NT2/D1 (cell line): ENCODE measurements around the gene MPZL1.

Experiments used
- DNase-seq: peaks from one replicate; pipeline ENCODE4 v3.0.0-alpha.2; 2011; ENCODE audit warnings: low read depth, low spot score
- H3K27me3 ChIP-seq: 2 replicates; pipeline ENCODE4 v1.6.0; 2011; ENCODE audit warnings: mild to moderate bottlenecking; ENCODE audit not compliant: insufficient read length, insufficient read depth
- H3K36me3 ChIP-seq: 2 replicates; pipeline ENCODE4 v1.6.1; 2011; ENCODE audit warnings: mild to moderate bottlenecking, low read length, mixed read lengths; ENCODE audit not compliant: insufficient read depth, insufficient read length
- H3K4me1 ChIP-seq: 2 replicates; pipeline ENCODE4 v1.5.1; 2011; ENCODE audit not compliant: insufficient read depth, insufficient read length
- H3K4me3 ChIP-seq: 2 replicates; pipeline ENCODE4 v1.5.1; 2011; ENCODE audit warnings: low read depth; ENCODE audit not compliant: insufficient read length
- H3K9ac ChIP-seq: 2 replicates; pipeline ENCODE4 v1.6.0; 2011; ENCODE audit warnings: low read depth; ENCODE audit not compliant: insufficient read length
- H3K9me3 ChIP-seq: 2 replicates; pipeline ENCODE4 v1.5.1; 2011; ENCODE audit warnings: mild to moderate bottlenecking, low read length; ENCODE audit not compliant: insufficient read depth
- SUZ12 ChIP-seq: IDR thresholded peaks from 2 replicates; pipeline ENCODE4 v1.6.1; 2011; ENCODE audit not compliant: insufficient read length, insufficient read depth; ENCODE audit errors: extremely low read depth
- YY1 ChIP-seq: IDR thresholded peaks from 2 replicates; pipeline ENCODE4 v1.6.1; 2011; ENCODE audit not compliant: insufficient read length, insufficient read depth
- ZNF274 ChIP-seq: IDR thresholded peaks from 2 replicates; pipeline ENCODE4 v1.6.1; 2011; ENCODE audit warnings: mild to moderate bottlenecking, low read depth, low read length

The MPZL1 gene

GRCh38 chr1:167685844-167686243, 35.9 kb upstream of the MPZL1 start:
- TF ChIP-seq ZNF274 = no peak
- no peak for TF ChIP-seq SUZ12
- no peaks in the 10 kb centered on the region for H3K36me3 ChIP-seq
- no peak overlapping the region for H3K4me3 ChIP-seq
- no peaks in the 10 kb centered on the region for H3K9me3 ChIP-seq
- peaks cover 22% of the 10 kb centered on the region for H3K4me1 ChIP-seq
- DNase-seq = no peak
- no peaks in the 10 kb centered on the region for H3K27me3 ChIP-seq
- no peak overlapping the region for H3K9ac ChIP-seq

- Histone ChIP-seq H3K9me3 (no peaks in the 10 kb centered on the region), H3K4me3 (no peak overlapping the region), H3K27me3 (no peaks in the 10 kb centered on the region), H3K9ac (no peak overlapping the region), H3K36me3 (no peaks in the 10 kb centered on the region), H3K4me1 (peaks cover 18% of the 10 kb centered on the region)
- DNase-seq = peak; percentile 90
- TF ChIP-seq ZNF274 (no peak), SUZ12 (no peak), YY1 (no peak)
Observed at GRCh38 chr1:167687919-167688519, 33.8 kb upstream of the MPZL1 start.

- no peak for DNase-seq
- Histone ChIP-seq H3K4me3 (no peak overlapping the region), H3K9ac (no peak overlapping the region), H3K36me3 (no peaks in the 10 kb centered on the region), H3K9me3 (no peaks in the 10 kb centered on the region), H3K4me1 (peaks cover 6% of the 10 kb centered on the region), H3K27me3 (no peaks in the 10 kb centered on the region)
- TF ChIP-seq ZNF274 (no peak), SUZ12 (no peak), YY1 (no peak)
Observed at GRCh38 chr1:167689567-167689920, 32.2 kb upstream of the MPZL1 start.

- Histone ChIP-seq H3K4me3 (no peak overlapping the region), H3K36me3 (no peaks in the 10 kb centered on the region), H3K4me1 (peaks cover 11% of the 10 kb centered on the region), H3K27me3 (no peaks in the 10 kb centered on the region), H3K9ac (no peak overlapping the region), H3K9me3 (no peaks in the 10 kb centered on the region)
- no peak for DNase-seq
- TF ChIP-seq ZNF274 (no peak), SUZ12 (no peak), YY1 (no peak)
Observed at GRCh38 chr1:167690053-167690452, 31.7 kb upstream of the MPZL1 start.

- Histone ChIP-seq H3K9me3 (no peaks in the 10 kb centered on the region), H3K4me1 (peaks cover 18% of the 10 kb centered on the region), H3K36me3 (no peaks in the 10 kb centered on the region)
Observed at GRCh38 chr1:167693425-167694045, 28.2 kb upstream of the MPZL1 start.

DNA sequence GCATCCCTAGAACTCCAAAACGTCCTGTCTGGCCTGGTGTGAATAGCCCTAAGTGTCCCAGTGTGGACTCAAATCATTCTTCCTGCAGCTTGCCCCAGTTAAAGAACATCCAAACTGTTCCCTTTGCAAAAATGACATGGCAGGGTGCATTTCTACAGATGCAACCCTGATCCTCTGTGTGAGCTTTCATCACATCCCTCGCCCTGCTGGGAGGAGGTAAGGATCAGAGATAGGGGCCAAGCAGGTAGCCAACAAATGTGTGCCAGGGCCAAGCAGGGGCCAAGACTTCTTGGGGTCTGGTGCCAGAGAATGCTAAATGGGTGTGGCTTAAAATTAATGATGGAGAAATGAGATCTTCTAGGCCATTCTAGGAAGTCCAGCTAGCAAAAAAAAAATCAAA, 27.1 kb upstream of the MPZL1 start:
- Histone ChIP-seq H3K4me3 (no peak overlapping the region), H3K9ac (no peak overlapping the region), H3K27me3 (no peaks in the 10 kb centered on the region), H3K9me3 (no peaks in the 10 kb centered on the region), H3K4me1 (peaks cover 18% of the 10 kb centered on the region), H3K36me3 (no peaks in the 10 kb centered on the region)
- TF ChIP-seq SUZ12 = no peak
- no peak for TF ChIP-seq YY1
- no peak for TF ChIP-seq ZNF274
- no peak for DNase-seq

More at GRCh38 chr1:167693425-167694045, 28.2 kb upstream of the MPZL1 start:
- no peak overlapping the region for H3K4me3 ChIP-seq
- H3K9ac ChIP-seq = no peak overlapping the region
- no peak for TF ChIP-seq ZNF274
- TF ChIP-seq SUZ12 = no peak
- TF ChIP-seq YY1 = no peak
- no peaks in the 10 kb centered on the region for H3K27me3 ChIP-seq
- DNase-seq = no peak

GRCh38 chr1:167695147-167695546, 26.6 kb upstream of the MPZL1 start:
- no peaks in the 10 kb centered on the region for H3K36me3 ChIP-seq
- no peak for TF ChIP-seq ZNF274
- TF ChIP-seq YY1 = no peak
- TF ChIP-seq SUZ12 = no peak
- H3K4me3 ChIP-seq = no peak overlapping the region
- H3K4me1 ChIP-seq = peaks cover 18% of the 10 kb centered on the region
- DNase-seq = no peak
- no peaks in the 10 kb centered on the region for H3K27me3 ChIP-seq
- no peaks in the 10 kb centered on the region for H3K9me3 ChIP-seq
- no peak overlapping the region for H3K9ac ChIP-seq
